IPS-18c (cell line): ENCODE measurements around the gene CBFA2T2.
"Not testable (repeated sequence)": the region's sequence is repeated elsewhere in the genome, so short reads cannot be mapped to it uniquely, and the experiment has no call there.

Experiments
- H3K4me3 ChIP-seq: 2 replicates; pipeline ENCODE4 v1.7.0; 2013; ENCODE audit warnings: low read depth, mild to moderate bottlenecking, low read length, moderate library complexity; ENCODE audit not compliant: insufficient read depth
- H3K9me3 ChIP-seq: one replicate; pipeline ENCODE4 v1.6.1; 2013; ENCODE audit warnings: mild to moderate bottlenecking, low read length, moderate library complexity; ENCODE audit not compliant: control insufficient read depth, insufficient read depth

The CBFA2T2 gene

DNA sequence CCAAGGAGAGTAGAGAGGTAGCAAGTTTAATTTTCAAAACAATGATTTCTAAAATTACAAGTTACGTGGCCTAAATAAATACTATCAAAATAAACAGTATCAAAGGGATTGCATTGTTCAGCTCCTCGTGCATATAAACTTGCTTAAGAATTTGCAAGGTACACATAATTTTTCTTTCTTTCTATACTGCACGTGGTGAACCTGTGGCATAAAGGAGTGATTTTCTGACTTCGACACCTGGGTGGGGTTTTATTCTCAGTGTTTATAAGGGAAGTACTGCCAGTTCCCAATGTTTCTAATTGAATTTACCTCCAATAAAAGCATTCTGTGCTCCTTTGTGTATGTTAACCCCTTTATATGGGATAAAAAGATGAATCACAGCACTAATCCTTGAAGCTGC lies 122.1 kb downstream of the CBFA2T2 start:
- Histone ChIP-seq H3K9me3 (no peaks in the 10 kb centered on the region), H3K4me3 (no peak overlapping the region)

DNA sequence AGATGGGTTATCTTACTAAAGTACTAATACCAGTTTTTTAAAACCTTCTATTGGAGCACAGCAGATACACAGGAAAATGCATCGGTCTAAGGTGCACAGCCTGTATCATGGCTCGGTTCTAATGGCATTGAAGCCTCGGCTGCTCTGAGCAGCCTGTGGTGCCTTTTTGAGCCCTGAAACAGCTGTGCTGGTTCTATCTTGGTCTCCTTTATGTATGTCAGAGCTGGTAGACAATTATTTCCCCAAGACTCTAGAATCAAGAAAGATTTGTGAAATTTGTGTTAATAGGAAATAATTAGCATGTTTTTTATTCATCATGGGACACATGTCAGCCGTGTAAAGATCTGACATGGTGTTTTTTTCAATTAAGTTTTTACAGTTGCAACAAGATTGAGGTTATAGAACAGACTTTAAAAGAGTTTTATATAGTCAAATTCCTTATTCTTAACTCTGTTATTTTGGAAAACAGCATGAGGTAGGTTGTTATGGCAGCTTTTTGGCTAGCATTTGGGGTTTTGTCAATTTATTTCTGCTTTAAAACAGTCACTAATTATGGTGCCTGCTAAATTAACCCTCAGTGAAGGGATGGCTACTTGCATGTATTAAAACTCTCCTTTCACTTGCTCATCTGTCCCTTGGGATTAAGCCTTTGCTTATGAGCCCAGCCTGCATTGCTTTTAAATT lies 132.0 kb downstream of the CBFA2T2 start:
- no peaks in the 10 kb centered on the region for H3K9me3 ChIP-seq

DNA sequence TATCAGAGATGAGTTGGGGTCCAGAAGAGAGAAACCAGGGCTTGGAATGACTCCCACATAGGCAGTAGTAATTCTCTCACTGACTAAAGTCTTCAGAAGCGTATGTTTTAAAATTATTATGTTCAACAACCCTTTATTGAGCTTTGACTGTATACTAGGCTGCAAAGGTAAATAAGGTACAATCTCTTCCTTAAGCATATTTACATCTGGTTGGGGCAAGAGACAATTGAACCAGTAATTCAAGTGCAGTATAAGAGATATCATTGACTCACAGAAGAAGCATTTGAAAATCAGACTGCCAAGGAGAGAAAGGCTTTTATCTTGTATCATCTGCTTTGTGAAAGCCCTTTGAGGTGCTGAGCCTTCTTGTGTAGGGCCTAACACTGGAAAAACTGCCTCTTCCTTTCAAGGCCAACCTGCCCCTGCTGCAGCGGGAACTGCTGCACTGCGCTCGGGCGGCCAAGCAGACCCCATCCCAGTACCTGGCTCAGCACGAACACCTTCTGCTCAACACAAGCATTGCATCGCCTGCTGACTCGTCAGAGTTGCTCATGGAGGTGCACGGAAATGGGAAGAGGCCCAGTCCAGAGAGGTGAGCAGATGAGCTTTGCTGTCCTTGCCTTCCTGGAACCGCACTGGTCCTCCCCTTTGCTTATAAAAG lies 132.9 kb downstream of the CBFA2T2 start:
- Histone ChIP-seq H3K4me3 (no peak overlapping the region), H3K9me3 (no peaks in the 10 kb centered on the region)

More for the DNA sequence above, 132.0 kb downstream of the CBFA2T2 start:
- H3K4me3 ChIP-seq = no peak overlapping the region

DNA sequence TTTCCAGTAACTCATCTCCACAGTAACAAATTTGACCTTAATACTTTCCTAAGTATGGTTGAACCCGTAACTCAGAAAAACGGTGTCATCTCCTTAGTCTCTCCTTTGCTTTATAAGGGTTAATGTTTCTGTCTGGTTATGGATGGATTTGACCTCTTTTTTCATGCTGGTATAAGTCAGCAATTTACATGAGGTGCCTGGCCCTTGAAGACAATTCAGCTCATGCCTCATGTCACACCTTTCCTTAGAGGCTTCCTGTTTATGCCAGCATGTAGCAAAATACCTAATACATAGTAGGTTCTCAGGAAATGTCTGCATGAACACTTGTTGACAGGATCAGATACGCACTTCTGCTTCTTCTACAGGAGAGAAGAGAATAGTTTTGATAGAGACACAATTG lies 134.5 kb downstream of the CBFA2T2 start:
- no peaks in the 10 kb centered on the region for H3K9me3 ChIP-seq
- H3K4me3 ChIP-seq = no peak overlapping the region

DNA sequence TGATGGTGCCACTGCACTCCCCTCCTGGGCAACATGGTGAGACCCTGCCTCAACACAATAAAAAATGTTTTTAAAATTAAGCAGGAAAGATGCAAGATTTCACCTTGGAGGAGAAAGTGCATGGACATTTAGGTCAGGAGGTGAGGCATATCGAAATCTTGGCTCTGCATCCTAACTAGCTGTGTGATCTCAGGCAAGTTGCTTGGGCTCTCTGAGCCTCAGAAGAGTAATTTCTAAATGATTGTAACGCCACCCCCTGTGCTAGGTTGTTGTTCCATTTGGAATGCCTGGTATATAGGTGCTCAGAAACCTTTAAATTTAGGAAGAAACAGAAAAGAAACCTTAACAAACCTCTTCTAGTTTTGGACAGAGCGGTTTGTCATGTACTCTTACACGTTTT lies 136.3 kb downstream of the CBFA2T2 start:
- H3K4me3 ChIP-seq = no peak overlapping the region
- no peaks in the 10 kb centered on the region for H3K9me3 ChIP-seq

DNA sequence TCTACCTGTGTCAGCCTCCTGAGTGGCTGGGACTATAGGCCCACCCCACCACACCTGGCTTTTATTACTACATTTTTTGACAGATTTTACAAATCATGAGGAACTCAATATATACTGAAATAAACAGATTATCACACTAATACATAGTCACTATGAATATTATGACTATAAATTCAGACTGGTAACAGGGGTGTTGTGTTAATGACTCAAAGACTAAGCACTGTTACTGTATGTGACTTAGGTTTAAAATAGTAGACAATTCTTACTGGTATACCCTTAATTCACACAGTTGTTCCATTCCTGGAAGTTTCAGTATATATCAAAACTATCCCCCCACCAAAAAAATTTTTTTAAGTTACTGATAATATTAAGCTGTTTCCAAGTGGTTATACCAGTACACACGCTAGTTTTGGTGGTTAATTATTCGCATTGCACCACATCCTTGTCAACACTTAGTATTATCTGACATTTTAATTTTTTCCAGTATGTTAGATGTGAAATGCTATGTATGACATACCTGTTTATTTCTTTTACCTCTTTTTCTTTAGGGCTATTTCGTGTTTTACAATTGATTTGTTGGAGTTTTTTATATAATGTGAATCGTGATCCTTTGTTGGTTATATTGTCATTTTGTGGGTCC lies 137.8 kb downstream of the CBFA2T2 start:
- H3K4me3 ChIP-seq = no peak overlapping the region
- no peaks in the 10 kb centered on the region for H3K9me3 ChIP-seq

DNA sequence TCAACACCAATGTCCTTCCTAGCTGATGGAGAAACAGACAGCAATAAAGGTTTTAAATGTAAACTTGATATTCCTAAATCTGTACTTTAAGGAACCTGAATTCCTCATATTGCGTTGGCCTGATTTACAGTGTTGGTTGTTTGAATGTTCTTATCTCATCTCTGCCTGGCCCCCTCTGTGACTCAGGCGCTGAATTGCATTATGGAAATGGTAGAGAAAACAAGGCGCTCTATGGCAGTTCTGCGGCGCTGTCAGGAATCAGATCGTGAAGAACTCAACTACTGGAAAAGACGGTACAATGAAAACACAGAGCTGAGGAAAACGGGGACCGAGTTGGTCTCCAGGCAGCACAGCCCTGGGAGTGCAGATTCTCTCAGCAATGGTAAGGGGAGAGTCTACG lies 139.6 kb downstream of the CBFA2T2 start:
- H3K9me3 ChIP-seq = no peaks in the 10 kb centered on the region
- no peak overlapping the region for H3K4me3 ChIP-seq

DNA sequence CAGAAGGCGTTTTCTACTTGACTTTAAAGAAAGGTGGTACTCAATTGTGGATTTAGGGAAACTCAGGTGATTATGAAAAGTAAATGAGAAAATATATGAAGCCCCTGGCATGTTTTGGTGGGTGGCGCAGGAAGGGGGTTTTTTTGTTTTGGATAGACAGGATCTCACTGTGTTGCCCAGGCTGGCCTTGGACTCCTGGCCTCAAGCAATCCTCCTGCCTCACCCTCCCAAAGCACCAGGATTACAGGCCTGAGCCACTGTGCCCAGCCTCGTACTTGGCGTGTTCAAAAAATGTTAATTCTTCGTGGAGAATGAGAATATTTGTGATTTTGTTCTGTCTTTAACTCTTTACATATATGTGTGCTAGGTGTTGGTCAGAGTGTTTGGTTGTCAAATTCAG lies 140.1 kb downstream of the CBFA2T2 start:
- Histone ChIP-seq H3K4me3 (no peak overlapping the region), H3K9me3 (no peaks in the 10 kb centered on the region)

DNA sequence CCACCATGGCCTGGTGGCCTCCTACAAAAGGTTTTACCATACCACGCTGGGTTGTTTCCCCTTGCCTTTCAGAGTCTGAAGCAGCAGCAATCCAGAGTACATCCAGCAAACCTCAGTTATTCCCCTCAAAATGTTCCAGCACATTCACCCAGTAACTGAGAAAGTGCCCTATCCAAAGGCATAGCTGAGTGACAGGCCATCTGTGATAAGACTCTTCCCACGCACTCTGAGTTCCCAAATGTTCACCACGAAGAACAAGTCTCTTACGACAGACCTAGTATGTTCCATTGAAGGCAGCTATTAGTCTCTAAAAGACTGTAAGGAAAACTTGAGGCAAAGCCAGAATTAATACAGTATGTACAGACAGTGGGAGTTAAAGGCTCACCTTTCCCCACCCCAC lies 140.6 kb downstream of the CBFA2T2 start:
- no peak overlapping the region for H3K4me3 ChIP-seq
- H3K9me3 ChIP-seq = no peaks in the 10 kb centered on the region

DNA sequence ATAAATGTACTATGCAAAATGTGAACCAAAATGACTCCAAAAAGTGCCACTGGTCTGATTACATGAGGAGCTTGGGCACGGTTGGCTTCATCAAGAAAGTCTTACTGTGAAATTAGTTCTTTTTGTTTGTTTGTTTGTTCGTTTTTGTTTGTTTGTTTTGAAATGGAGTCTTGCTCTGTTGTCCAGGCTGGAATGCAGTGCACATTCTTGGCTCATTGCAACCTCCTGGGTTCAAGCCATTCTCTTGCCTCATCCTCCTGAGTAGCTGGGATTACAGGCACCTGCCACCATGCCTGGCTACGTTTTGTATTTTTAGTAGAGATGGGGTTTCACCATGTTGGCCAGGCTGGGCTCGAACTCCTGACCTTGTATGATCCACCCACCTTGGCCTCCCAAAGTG lies 142.0 kb downstream of the CBFA2T2 start:
- not testable (repeated sequence) for H3K9me3 ChIP-seq, H3K4me3 ChIP-seq

DNA sequence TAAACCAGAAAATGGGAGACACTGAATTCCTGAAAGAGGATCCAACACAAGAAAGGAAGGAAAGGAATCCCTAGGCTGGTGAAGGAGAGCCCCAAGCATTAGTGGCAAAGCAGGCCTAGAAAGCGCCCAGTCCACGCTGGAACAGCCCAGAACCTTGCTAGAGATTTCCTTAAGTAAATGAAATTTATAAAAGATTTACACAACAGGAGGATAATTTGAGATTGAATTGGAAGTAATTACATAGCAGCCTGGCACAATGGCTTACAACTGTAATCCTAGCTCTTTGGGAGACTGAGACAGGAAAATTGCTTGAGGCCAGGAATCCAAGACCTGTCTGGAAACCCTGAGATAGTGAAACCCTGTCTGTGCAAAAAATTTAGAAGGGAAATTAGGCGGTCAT lies 145.4 kb downstream of the CBFA2T2 start:
- Histone ChIP-seq H3K9me3 (no peaks in the 10 kb centered on the region), H3K4me3 (no peak overlapping the region)

DNA sequence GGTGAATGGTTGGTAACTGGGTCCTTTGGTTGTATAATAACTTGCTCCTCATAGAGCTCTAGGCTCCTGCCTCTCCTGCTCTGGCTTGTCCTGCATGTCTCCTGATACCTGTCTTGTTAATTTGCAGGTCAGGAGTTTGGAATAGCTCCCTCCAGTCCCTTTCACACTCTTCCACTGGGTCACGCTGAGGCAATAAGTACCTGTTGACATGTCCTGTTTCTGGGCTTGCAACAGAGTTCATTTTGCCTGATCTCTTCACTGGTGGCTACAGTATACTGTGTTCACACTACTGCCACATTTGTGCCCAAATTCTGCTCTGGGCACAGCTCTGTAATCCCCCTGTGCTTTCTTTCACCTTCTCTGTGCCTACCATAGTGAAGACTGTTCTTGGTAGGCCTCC lies 146.9 kb downstream of the CBFA2T2 start:
- Histone ChIP-seq H3K4me3 (no peak overlapping the region), H3K9me3 (no peaks in the 10 kb centered on the region)

DNA sequence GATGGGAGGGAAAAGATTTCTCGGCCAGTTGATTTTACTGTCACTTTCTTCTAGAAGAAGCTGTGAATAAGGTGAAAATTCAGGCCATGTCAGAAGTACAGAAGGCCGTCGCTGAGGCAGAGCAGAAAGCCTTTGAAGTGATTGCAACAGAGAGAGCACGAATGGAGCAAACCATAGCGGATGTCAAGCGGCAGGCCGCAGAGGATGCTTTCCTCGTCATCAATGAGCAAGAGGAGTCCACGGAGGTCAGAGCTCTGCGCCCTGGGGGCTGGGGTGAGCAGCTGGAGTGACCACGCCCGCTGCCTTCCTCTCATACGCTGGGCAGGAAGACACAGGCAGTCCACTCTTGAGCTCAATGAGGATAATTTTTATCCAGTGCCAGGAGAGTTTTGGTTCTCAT lies 150.4 kb downstream of the CBFA2T2 start:
- H3K9me3 ChIP-seq = no peaks in the 10 kb centered on the region

DNA sequence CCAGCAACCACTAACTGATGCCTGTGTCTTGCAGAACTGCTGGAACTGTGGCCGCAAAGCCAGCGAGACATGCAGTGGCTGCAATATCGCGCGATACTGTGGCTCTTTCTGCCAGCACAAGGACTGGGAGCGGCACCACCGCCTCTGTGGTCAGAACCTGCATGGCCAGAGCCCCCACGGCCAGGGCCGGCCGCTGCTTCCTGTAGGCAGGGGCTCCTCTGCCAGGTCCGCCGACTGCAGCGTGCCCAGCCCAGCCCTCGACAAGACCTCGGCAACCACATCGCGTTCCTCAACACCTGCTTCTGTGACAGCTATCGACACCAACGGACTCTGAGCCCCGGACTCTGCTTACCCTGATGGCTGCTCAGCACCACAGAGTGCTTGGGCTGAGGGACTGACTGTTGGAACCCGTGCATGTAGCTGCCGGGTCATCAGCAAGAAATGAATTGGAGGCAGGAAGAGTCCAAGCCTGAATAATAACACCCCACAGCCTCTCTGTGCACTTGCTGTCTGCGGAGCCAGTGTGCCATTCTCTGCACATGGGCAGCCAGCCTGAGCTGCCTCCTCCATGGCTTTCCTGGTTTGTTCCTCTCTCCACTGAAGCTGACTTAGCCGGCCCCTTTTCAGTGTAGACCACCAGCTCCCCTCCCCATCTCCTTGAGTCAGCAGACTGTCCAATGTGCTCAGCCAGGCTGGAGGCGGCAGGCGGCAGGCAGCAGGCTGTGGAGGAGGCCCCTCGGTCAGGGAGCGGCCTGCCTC lies 154.6 kb downstream of the CBFA2T2 start:
- no peak overlapping the region for H3K4me3 ChIP-seq

More for the DNA sequence above, 150.4 kb downstream of the CBFA2T2 start:
- H3K4me3 ChIP-seq = no peak overlapping the region

DNA sequence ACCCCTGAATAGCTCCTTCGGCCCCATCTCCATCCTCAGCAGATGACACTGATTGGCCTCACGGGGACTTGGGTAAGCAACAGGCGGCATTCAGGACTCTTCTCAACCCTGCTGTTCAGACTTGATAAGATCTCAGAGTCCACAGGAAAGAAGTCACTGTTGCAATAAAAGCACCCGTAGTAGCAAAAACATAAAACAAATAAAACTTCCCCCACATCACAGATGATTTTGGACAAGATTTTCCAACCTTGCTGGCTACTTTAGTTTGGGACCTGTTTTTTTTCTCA lies 155.1 kb downstream of the CBFA2T2 start:
- Histone ChIP-seq H3K9me3 (no peaks in the 10 kb centered on the region), H3K4me3 (no peak overlapping the region)

More for the DNA sequence above, 154.6 kb downstream of the CBFA2T2 start:
- H3K9me3 ChIP-seq = no peaks in the 10 kb centered on the region

DNA sequence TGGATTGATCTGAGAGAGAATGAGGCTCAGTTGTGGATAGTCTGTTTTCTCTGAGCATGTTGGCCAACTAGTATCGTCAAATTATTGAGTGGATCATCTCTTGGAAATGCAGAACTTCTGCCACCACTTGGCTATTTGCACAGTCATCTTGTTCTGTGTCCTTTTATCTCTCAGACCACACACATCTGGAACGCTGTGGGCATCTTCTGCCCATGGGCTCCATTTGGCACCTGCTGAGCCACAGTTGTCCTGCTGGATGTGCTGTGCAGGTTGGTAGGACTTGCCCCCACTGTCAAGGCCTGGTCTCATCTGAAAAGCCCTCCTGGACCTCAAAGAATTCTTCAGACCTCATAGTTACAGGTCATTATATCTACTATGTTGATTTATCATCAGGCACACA lies 155.5 kb downstream of the CBFA2T2 start:
- no peaks in the 10 kb centered on the region for H3K9me3 ChIP-seq
- no peak overlapping the region for H3K4me3 ChIP-seq

DNA sequence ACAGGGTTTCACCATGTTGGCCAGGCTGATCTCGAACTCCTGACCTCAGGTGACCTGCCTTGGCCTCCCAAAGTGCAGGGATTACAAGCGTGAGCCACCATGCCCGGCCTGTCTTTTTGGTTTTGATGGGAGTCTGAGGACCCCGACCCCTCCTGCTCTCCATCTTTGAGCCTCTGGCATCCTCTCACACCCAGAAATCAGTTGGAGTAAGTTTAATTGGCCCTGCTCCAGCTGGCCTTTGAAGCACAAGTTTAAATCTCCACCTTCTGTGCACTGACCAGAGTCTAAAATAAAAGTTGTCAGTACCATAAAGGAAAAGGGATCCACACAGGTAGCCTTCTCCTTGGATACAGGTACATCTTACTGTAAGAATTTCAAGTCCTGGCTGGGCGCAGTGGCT lies 156.3 kb downstream of the CBFA2T2 start:
- Histone ChIP-seq H3K9me3 (no peaks in the 10 kb centered on the region), H3K4me3 (no peak overlapping the region)
